Lung microvascular endothelial cell (primary cell): Measurements from ENCODE around the gene COPS8. TPM values are rescaled to one million over a fixed set of nuclear protein-coding genes. Genes with fewer than 3 reads are reported as not detected.

Source experiments
- DNase-seq, 2 donors: peaks; one replicate each; pipeline versions ENCODE4 v3.0.0 to v3.0.0-alpha.2; 2010; ENCODE audit warnings: low read depth in 2 of 2
- total RNA-seq: library from RNA; depleted of rRNA; stranded (reverse); fragments of >200 nt; gene quantifications from 2 replicates; pipeline ENCODE4 v1.2.1, GENCODE V29; 2014

The COPS8 gene
- total RNA-seq, 1 donor from 2014 or later, result 45.4 TPM

DNA sequence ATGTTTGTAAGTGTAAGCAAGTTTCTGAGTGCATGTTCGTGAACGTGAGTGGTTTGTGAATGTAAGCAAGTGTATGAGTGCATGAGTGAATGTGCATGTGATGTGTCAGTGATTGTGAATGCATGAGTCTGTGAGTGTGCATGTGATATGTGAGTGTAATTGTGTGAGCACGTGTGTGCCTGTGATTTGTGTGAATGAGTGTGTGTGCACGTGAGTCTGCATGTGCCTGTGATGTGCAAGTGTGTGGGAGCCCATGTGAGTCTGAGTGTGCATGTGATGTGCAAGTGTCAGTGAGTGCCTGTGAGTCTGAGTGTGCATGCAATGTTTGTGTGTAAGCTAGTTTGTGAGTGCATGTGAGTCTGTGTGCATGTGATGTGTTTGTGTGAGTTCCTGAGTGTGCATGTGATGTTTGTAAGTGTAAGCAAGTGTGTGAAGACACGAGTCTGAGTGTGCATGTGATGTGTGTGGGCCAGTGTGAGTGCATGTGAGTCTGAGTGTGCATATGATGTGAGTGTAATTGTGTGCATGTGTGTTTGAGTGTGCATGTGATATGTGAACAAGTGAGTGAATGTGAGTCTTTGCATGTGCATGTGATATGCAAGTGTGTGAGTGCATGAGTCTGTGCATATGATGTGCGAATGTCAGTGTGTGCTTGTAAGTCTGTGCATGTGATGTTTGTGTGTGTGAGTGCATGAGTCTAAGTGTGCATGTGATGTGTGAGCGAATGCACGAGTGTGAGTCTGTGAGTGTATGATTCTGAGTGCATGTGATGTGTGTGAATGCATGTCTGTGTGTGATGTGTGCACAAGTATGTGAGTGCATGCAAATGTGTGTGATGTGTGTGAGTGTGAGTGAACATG lies 45.1 kb downstream of the COPS8 start:
- DNase-seq, result no peak

- no peak for DNase-seq
Observed at GRCh38 chr2:237131749-237132533, 46.3 kb downstream of the COPS8 start.

DNA sequence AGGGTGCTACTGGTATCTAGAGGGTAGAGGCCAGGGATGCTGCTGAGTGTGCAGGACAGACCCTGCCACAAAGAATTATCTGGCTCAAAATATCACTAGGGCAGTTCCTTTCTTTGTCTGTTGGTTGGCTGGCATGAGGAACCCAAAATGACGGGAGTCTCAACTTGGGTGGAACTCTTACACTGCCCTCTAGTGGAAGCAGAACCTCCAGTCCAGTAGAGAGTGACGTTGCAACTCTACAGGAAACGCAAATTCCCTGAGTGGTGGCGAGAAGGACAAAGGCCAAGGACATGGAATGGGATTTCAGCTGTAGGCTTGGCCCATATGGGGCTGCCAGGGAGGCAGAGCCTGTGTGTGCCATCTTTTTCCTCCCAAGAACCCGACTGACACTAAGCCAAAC lies 47.1 kb downstream of the COPS8 start:
- peak; percentile 40 to 52 for DNase-seq

DNA sequence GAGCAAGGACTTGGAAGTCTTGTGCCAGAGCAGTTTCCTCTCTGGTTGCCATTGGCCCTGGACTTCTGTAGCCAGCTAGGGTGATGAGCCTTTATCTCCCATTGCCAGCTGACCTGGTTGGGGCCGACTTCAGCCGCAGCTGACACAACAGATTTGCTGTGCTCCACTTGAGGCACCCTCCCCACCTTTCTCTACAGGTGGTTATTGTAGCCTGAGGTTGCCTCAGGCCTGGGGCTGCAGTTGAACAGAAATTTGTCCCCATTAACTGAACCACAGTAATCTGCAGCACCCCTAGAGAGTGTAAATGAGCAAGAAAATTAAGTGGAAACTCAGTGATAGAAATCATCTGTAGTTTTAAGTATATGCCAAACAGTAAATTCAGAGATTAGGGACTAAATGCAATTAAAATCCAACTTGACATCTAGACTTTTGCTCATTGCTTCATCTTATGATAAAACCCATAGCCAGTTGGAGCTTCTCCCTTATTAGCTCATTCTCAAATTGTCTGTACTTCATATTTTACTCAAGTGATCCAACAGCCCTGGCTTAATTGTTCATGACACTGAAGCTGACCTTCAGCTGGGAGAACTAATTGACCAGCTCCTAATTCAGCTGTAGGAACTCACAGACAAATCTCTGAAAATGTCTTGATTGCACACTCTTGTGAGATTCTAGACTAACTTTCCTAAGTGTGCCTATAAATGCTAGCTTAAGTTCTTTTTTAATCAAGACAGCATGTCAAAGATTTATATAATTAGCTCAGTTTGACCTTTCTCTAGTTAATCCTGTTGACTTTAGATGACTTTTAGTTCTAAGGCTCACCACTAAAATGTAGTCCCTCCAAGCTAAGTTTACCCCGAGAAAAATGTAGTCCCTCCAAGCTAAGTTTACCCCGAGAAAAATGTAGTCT lies 48.9 kb downstream of the COPS8 start:
- no peak for DNase-seq

GRCh38 chr2:237136824-237137223 lies 51.1 kb downstream of the COPS8 start:
- DNase-seq, result no peak

GRCh38 chr2:237137626-237138323 lies 52.1 kb downstream of the COPS8 start:
- DNase-seq, result no peak

GRCh38 chr2:237139123-237139675 lies 53.5 kb downstream of the COPS8 start:
- DNase-seq, result no peak

GRCh38 chr2:237140689-237141285 lies 55.1 kb downstream of the COPS8 start:
- no peak for DNase-seq

GRCh38 chr2:237141571-237142051 lies 55.9 kb downstream of the COPS8 start:
- no peak for DNase-seq

GRCh38 chr2:237143118-237143517 lies 57.4 kb downstream of the COPS8 start:
- no peak for DNase-seq

DNA sequence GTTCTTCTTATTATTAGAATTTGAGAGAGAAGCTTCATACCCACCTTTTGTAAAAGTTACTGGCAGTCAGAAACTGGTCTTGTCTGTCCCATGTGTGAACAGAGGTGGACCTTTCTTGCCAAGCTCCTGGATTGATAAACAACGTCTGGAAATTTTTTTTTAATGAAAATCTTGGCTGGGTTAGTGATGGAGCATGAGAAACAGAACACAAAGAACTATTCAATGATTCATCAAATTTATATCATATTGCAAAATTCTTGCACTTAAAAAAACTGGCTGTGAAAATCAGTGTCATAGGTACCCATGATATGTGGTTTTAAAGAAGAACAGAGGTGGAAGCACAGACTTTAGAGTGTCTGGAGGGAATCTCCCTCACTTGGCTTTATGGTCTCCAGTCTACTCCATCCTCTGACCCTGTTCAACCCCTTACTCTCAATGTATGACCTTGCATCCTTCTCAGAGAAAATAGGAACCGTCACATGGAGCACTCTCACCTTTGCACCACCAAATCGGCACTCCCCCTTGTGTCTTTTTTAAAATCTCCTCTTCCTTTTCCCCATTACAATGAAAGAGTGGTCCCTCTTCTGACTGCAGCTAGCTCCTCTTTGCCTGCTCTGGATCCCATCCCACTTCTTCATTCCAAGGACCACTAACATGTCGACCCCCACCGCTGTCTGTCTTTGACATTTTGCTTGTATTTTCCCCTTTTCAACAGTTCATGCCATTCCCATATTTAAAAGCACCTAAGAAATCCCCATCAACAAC lies 58.2 kb downstream of the COPS8 start:
- no peak for DNase-seq

GRCh38 chr2:237144516-237144915 lies 58.8 kb downstream of the COPS8 start:
- DNase-seq, result no peak

DNA sequence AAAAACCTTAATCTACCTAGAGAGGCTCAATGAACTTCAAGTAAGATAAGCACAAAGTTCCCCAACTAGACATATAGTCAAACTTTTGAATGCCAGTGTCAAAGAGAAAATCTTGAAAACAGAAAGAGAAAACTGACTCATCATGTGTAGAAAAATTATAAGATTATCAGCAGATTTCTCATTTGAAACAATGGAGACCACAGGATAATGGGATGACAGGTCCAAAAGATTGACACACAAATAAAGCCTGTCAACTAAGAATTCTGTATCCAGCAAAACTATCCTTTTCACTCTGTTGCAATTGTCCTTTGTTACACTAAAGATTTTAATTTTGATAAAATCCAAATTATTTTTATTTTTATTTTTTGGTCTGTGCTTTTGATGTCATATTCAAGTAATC lies 61.6 kb downstream of the COPS8 start:
- DNase-seq, result no peak

- no peak for DNase-seq
Observed at GRCh38 chr2:237148624-237149023, 62.9 kb downstream of the COPS8 start.

- DNase-seq, result no peak
Observed at GRCh38 chr2:237149425-237149824, 63.7 kb downstream of the COPS8 start.
